ENCODE data around the gene CLEC4G. TPM values are rescaled to one million over a fixed set of nuclear protein-coding genes. Genes with fewer than 3 reads are reported as not detected.

The CLEC4G gene
- total RNA-seq, 6 experiments from 2014 or later: 25.7 to 59.0 (median 38.2) TPM

DNA sequence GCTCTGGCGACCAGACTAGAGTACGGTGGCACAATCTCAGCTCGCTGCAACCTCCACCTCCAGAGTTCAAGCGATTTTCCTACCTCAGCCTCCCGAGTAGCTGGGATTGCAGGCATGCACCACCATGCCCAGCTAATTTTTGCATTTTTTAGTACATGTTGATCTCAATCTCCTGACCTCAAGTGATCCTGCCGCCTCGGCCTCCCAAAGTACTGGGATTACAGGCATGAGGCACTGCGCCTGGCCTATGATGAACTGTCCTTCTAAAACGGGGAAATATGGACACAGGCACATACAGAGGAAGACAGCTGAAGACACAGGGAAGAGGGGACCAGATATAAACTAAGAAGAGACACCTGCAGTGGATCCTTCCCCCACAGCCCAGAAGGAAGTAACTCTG lies 43.9 kb upstream of the CLEC4G start:
- no peaks in the 10 kb centered on the region for H3K9me3 ChIP-seq
- intact Hi-C loops (cut with DNase I): no loop called here
- H3K36me3 ChIP-seq: no peaks in the 10 kb centered on the region
- DNase-seq (no peak), ATAC-seq (no peak)
- no peaks in the 10 kb centered on the region for H3K27me3 ChIP-seq
- WGBS (ENCODE audit: insufficient coverage, low coverage, low lambda C conversion rate, missing lambda C conversion rate): 70% methylated on average over 8 of the region's 9 CpGs
- no peaks in the 10 kb centered on the region for H3K4me1 ChIP-seq
- no peak overlapping the region for H3K4me3 ChIP-seq
- H3K27ac ChIP-seq: no peak overlapping the region
- no peak for TF ChIP-seq POLR2A (IDR thresholded peaks at IDR 0.05)
- TF ChIP-seq, protein P1, sequence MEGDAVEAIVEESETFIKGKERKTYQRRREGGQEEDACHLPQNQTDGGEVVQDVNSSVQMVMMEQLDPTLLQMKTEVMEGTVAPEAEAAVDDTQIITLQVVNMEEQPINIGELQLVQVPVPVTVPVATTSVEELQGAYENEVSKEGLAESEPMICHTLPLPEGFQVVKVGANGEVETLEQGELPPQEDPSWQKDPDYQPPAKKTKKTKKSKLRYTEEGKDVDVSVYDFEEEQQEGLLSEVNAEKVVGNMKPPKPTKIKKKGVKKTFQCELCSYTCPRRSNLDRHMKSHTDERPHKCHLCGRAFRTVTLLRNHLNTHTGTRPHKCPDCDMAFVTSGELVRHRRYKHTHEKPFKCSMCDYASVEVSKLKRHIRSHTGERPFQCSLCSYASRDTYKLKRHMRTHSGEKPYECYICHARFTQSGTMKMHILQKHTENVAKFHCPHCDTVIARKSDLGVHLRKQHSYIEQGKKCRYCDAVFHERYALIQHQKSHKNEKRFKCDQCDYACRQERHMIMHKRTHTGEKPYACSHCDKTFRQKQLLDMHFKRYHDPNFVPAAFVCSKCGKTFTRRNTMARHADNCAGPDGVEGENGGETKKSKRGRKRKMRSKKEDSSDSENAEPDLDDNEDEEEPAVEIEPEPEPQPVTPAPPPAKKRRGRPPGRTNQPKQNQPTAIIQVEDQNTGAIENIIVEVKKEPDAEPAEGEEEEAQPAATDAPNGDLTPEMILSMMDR (IDR thresholded peaks at IDR 0.05): no peak

- H3K36me3 ChIP-seq: no peaks in the 10 kb centered on the region
- no peaks in the 10 kb centered on the region for H3K4me1 ChIP-seq
- no peak for ATAC-seq
- intact Hi-C loops (cut with DNase I): no loop called here
- no peaks in the 10 kb centered on the region for H3K9me3 ChIP-seq
- no peak overlapping the region for H3K27ac ChIP-seq
- WGBS (ENCODE audit: insufficient coverage, low coverage, low lambda C conversion rate, missing lambda C conversion rate): 61% methylated on average over 8 of the region's 9 CpGs
- H3K4me3 ChIP-seq: no peak overlapping the region
- no peak for DNase-seq
- TF ChIP-seq, protein P1 (IDR thresholded peaks at IDR 0.05): no peak
- TF ChIP-seq POLR2A (IDR thresholded peaks at IDR 0.05): no peak
- H3K27me3 ChIP-seq: no peaks in the 10 kb centered on the region
Observed at GRCh38 chr19:7773841-7774240, 41.9 kb upstream of the CLEC4G start.

DNA sequence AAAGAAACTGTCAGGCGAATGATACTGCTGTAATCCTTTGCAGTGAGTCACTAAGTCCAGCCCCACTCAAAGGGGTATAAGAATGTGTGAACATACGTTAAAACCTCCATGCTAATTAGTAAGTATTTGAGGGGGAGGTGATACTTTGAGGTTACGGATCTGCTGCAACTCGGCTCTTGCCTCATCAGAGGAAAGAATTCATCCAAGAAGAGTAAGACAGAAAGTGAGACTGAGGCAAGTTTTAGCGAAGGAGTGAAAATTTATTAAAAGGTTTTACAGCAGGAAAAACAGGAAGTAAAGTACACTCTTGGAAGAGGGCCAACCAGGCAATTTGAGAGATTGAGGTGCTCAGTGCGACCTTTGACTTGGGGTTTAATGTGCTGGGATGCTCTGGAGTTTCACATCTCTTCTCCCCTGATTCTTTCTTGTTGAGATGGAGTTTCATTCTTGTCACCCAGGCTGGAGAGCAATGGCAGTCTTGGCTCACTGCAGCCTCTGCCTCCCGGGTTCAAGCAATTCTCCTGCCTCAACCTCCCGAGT lies 40.9 kb upstream of the CLEC4G start:
- TF ChIP-seq POLR2A (IDR thresholded peaks at IDR 0.05): no peak
- H3K36me3 ChIP-seq: no peaks in the 10 kb centered on the region
- ATAC-seq (no peak), DNase-seq (no peak)
- no peak overlapping the region for H3K4me3 ChIP-seq
- intact Hi-C loops (cut with DNase I): no loop called here
- 34% methylated on average over 8 of the region's 8 CpGs for WGBS (ENCODE audit: insufficient coverage, low coverage, low lambda C conversion rate, missing lambda C conversion rate)
- no peaks in the 10 kb centered on the region for H3K4me1 ChIP-seq
- H3K27me3 ChIP-seq: no peaks in the 10 kb centered on the region
- no peak overlapping the region for H3K27ac ChIP-seq
- no peaks in the 10 kb centered on the region for H3K9me3 ChIP-seq

- no peak overlapping the region for H3K4me3 ChIP-seq
- intact Hi-C loops (cut with DNase I): no loop called here
- no peaks in the 10 kb centered on the region for H3K36me3 ChIP-seq
- DNase-seq (no peak), ATAC-seq (no peak)
- no peak overlapping the region for H3K27ac ChIP-seq
- H3K4me1 ChIP-seq: no peaks in the 10 kb centered on the region
- H3K9me3 ChIP-seq: no peaks in the 10 kb centered on the region
- H3K27me3 ChIP-seq: no peaks in the 10 kb centered on the region
- no peak for TF ChIP-seq POLR2A (IDR thresholded peaks at IDR 0.05)
- TF ChIP-seq, protein P1 (IDR thresholded peaks at IDR 0.05): no peak
- 22% methylated on average over 1 of the region's 8 CpGs for WGBS (ENCODE audit: insufficient coverage, low coverage, low lambda C conversion rate, missing lambda C conversion rate)
Observed at GRCh38 chr19:7771072-7771471, 39.2 kb upstream of the CLEC4G start.

GRCh38 chr19:7769171-7769570 lies 37.3 kb upstream of the CLEC4G start:
- H3K27me3 ChIP-seq: no peaks in the 10 kb centered on the region
- no peaks in the 10 kb centered on the region for H3K9me3 ChIP-seq
- intact Hi-C loops (cut with DNase I): no loop called here
- H3K36me3 ChIP-seq: no peaks in the 10 kb centered on the region
- ATAC-seq: no peak
- DNase-seq: no peak
- WGBS (ENCODE audit: insufficient coverage, low coverage, low lambda C conversion rate, missing lambda C conversion rate): 86% methylated on average over 1 of the region's 2 CpGs
- no peak overlapping the region for H3K4me3 ChIP-seq
- TF ChIP-seq POLR2A (IDR thresholded peaks at IDR 0.05): no peak
- TF ChIP-seq, protein P1 (IDR thresholded peaks at IDR 0.05): no peak
- no peak overlapping the region for H3K27ac ChIP-seq
- H3K4me1 ChIP-seq: no peaks in the 10 kb centered on the region
